Posterior cingulate gyrus (tissue), 11 donors: Measurements from ENCODE around the gene PC.

Experiments
- DNase-seq, 10 donors: peaks; one replicate each; pipeline versions ENCODE4 v3.0.0 to v3.0.0-alpha.2; 2020 to 2021; ENCODE audit warnings: mixed read lengths in 3 of 10
- intact Hi-C: fragments of 100-400 bp; cut with DNase I; formaldehyde crosslinking; loops from one replicate; pipeline ENCODE4 v1.15.1; 2023

PC gene

DNA sequence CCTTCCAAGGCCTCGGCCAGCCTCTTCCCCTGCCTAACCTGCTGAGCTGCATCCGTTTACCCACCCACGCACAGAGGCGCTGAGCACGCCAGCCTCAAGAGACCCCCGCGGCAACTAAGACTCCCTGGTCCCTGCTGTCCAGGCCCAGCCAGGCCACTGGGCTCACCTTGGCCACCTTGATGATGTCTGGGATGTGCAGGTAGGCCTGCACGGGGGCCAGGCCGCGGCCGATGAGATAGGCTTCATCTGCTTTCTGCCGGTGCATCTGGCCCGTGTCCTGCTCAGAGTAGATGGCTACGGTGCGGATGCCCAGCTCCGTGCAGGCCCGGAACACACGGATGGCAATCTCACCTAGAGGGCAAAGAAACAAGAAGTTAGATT, 86.7 kb downstream of the PC start:
- no peak for DNase-seq
- intact Hi-C loops = no loop called here

DNA sequence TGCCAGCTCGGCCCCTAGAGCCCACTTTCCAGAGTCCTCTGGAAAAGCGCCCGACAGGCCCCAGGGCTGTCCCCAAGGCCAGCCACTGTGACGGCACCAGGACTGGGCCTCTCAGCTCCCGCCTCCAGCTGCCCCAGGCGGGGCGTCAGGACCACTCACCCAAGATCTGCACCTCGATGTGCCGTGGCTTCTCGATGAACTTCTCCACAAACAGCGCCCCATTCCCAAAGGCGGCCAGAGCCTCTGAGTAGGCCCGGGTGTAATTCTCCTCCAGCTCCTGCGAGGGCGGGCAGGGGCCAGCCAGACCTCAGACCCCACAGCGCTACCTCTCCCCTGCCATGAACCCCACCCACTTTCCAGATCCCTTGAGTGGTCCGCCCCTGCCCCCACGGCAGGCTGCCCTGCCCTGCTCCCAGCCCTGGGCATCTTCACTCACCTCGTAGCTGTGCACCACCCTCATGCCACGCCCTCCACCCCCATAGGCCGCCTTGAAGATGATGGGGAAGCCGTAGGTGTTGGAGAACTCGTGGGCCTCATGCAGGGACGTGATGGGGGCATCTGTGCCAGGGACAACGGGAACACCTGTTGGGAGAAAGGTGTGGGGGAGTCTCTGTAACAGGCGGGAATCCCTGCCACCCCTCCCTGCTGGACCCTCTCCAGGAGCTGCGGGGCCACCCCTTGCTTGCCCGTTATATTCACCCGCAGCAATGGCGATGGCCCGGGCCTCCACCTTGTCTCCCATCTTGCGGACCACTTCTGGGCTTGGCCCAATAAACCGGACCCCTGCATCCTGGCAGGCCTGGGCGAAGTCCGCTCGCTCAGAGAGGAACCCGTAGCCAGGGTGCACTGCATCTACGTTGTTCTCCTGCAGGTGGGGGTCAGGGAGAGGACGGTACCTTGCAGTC, 87.3 kb downstream of the PC start:
- intact Hi-C loops = no loop called here
- no peak for DNase-seq

DNA sequence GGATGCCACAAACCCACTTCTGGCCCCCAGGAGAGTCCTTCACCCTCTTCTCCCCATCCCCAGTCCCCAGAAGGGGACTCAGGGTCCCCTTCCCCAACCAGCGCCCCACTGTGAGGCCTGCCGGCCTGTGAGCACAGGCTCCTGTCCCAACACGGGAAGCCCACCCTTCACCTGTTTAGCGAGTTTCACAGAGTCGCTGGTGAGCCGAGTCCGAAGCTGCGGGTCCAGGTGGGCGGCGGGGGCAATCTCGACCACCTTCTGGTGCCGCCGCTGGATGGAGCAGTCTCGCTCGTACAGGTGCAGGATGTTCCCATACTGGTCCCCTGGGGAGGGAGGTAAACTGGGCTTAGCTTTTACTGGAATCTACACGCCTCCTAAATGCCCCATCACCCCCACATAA, 88.1 kb downstream of the PC start:
- intact Hi-C loops = no loop called here

DNA sequence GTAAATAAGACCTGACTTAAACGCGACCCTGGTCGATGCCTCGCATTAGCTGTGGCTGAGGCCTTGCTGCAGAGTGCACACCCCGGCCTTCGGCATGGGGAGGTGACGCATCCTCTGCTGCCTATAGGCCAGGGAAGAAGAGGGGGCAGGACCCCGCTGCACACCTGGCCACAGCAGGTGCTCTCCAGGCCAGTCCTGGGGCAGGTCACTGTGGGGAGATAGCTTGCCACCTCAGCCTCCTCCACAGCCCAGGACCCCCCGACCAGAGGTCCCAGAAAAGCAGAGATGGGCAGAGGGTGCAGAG, 88.7 kb downstream of the PC start:
- intact Hi-C loops = no loop called here
- no peak for DNase-seq

More for the DNA sequence above, 88.1 kb downstream of the PC start:
- DNase-seq = no peak

DNA sequence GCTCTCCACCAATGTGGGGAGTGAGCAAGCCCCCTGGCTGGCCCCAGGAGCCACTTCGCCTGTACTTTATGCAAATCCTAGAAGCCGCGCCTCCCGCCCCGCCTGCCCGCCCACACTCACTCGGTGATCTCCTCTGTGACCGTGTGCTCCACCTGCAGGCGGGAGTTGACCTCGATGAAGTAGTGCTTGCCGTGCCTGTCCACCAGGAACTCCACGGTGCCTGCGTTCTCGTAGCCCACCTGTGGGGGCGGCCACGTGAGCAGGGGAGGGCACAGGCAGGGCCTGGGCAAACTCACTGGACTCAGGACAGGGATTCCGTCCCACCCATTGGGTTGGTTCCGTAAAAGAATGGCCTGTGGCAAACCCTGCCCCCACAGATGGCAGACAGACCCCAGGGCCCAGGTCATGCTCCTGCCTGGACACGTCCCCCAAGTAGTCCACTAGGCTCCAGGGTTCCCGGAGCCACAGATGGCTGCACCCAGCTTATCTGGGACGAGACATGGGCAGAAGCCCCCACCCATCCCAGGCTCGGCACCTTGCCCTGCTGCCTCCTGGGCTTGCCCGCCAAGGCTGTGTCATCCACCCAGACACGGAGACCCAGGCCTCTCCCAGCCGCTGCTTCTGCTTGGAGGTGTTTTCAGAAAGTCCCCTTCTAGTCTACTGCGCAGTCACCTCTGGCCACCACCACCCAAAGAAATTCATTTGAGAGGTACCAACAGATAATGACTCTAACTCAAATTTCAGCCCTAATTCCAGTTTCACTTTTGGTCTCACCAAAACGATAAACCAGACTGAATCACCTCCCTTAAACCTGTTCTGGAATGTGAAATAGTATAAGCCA, 89.2 kb downstream of the PC start:
- DNase-seq = no peak
- intact Hi-C loops = no loop called here

DNA sequence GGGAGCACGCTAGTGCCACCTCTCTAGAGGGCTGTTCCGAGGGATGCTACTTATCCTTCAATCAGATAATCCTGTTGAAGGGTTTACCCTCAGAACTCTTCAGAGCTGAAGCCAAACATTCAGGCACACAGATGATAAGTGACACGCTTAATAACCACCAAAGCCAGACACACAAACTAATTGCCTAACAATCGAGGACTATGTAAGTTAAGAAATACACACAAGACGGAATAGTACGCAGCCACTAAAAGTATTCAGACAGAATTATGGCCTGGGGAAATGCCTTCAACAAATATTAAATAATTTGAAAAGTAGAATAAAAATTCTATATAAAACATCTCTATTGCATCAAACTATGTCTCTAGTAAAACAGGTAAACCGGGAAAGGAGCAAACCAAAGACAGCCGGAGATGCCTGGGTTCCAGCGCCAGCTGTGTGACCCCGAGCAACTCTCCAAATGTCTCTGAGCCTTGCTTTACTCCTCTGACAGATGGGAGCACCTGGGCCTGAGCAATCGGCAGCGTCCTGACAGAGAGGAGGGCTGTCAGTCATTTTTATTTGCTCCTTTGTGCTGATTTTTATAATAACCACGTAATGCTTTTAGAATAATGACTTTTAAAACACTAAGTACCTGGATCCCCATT, 90.0 kb downstream of the PC start:
- intact Hi-C loops = no loop called here
- no peak for DNase-seq

DNA sequence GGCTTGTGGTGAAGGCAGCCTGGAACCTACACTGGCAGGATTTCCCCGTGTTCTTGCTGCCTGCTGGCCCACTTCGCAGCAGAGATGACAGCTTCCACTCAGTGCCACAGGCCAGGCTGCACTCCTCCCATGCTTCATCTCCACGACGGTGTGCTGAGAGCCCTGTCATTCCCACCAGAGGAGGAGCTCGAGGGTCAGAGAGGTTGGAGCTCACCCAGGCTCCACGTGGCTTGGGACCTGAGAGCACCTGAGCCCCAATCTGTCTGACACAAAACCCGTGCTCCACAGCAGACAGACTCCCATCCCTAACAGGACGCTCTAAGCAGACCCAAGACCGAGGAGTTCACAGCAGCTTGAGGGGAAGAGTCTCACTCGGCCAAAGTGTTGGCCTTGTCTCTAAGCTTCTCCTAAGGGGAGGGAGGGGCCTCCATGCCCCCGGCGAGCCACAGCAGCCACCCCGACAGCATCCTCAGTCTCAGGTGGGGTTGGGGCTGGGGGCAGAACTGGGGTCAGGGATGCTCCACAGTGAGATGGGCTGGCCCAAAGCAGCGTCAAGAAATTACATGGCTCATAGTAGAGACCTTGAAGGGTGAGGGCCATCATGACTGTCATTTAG, 90.7 kb downstream of the PC start:
- DNase-seq = no peak
- intact Hi-C loops = no loop called here

DNA sequence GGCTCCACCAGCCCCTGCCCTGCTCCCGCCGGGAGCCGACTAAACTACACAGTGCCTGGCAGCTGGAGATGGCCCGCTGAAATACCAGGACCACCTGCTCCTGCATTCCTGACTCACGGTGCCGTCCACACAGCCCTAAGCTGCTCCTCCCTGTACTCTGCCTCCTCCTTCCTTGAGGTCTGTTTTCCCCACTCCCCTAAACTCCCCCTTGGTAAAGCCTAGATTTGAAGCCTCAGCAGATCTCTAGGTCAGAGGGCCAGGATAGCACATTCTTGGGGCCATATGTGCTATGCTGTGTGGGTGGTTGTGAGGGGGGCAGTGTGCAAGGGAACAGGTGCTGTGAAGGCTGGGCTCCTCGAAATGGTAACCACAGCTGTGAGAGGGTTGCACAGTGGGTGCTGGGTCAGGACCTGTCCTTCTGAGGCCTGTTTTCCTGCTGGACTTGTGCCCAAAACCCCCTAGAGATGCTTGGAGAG, 91.6 kb downstream of the PC start:
- no peak for DNase-seq
- intact Hi-C loops = no loop called here

DNA sequence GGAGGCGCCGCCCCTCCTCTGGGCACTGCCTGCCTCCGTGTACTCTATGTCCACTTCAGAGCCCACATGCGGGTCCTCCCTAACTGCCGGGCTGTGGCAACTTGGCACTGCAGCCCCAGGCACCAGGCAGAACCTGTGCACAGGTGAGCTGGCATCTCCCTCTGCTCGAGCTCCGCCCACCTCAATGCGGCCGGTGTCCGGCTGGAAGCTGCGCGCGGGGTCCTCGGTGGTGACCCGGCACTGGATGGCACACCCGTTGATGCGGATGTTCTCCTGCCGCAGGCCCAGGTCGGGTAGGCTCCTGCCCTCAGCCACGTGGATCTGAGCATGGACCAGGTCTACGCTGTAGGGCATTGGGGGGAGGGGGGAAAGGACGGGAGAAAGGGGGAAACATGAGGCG, 92.2 kb downstream of the PC start:
- intact Hi-C loops = no loop called here
- DNase-seq = no peak

DNA sequence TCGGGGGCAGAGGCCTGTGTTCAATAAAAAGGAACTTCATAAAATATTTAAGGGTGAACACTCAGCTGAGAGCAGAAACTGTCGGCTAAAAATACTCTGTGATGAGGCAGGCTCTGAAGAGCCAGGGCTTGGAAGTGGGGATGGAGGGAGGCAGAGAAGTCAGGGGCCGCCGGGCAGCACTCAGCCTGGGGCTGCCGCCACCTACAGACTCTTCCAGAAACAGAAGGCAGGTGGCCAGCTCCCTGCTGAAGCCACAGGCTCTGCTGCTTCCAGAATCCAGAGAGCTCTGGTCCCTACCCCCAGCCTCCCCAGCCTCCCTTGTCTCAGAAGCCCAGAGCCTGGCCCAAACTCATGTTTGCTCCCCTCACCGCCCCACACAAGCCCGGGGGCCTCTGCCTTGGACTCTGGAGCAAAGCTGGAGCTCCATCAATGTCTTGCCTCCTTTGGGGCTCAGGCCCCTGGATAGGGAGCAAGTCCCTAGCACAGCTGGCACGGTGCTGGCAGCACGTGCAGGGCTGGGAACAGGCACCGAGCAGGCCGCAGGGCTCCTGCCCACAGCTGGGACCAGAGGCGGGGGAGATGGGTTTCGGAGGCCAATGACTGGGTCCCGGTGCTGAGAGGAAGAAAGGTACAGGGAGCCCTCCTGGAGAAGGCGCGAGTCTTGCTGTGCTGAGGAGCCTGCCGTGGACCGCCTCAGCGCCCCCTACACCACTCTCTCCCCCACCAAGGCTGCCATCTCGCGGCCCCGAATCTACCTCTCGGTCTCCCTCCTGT, 93.1 kb downstream of the PC start:
- DNase-seq = peak in 1 of 10 donors; percentile 47
- intact Hi-C loops = no loop called here

DNA sequence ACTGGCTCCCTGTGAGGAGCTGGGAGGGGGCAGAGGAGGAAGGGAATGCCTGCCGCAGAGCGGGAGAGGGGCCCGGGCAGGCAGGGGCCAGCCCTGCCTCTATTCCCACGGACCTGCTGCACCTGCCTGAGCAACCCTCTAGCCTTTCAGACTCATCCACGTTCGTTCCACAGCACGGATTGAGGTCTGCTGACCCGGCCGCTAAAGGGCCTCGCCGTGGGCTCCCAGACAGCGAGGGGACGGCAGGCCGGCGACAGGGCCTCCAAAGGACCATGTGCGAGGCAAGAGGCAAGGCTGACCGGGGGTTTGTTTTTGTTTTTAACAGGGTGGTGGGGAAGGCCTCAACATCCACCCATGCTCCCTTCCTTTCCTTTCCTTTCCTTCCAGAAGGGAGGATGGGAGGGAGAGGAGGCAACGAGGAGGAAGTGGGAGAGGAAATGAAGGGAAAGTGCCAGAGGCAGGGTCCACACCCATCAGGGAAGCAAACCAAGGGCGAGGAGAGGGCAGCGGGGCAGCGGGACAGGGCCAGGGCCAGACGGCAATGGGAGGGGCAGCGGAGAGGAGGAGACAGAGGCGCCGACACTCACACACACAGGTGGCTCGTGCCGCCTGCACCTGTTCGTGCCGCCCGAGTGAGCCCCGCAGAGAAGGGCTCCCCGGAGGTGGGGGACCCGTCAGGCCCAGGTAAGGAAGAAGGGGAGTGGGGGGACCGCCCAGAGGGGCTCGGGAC, 93.8 kb downstream of the PC start:
- intact Hi-C loops = no loop called here
- no peak for DNase-seq

DNA sequence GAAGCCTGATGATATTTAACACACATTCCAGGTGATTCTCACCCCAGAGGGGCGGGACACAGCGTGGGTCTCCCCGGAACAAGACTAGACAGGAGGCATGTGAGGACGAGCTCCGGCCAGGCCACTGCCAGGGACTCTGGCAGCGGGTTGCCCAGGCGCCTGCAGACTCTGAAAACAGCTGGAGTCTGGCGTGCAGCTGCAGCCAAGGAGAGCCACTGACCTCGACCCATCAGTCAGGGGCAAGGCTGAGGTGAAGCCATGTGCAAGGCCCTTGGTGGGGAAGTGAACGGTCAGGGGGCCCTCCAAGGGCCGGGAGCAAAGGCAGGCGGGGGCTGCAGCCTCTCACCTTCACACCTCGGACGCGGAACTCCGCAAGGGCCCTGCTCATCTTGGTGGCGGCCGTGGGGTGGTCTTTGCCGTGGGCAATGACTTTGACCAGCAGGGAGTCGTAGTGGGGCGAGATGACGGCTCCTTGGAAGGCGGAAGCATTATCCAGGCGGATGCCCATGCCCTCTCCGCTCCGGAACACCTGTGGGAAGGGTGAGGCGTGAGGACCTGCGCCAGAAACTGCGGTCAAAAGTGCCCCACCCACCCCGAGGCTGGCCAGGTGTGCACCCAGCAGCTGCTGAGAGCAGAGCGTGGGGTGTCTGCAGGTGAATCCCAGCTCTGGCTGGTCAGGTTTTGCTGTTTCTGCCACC, 94.6 kb downstream of the PC start:
- no peak for DNase-seq
- intact Hi-C loops = no loop called here

DNA sequence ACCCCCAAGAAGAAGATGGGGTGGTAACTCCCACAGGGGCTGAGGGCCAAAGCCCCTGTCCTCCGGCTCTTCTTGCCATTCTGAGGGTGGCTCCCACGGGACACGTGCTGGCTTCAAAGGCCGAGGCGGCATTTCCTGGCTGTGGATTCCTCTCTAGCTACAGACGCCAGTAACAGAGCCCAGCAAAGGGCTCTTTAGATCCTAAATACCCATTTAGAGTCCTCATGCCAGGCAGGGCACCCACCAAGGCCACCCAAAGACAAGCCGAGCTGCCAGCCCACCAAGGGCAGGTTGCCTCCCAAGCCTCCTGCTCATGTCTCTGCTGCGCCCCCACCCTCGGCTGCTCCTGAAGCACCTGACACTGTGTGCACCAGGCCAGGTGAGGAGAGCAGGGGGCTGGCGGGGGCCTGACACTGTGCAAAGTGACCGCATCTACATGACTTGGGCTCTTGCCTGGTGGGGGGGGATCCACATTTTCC, 95.6 kb downstream of the PC start:
- intact Hi-C loops = no loop called here
- DNase-seq = no peak

DNA sequence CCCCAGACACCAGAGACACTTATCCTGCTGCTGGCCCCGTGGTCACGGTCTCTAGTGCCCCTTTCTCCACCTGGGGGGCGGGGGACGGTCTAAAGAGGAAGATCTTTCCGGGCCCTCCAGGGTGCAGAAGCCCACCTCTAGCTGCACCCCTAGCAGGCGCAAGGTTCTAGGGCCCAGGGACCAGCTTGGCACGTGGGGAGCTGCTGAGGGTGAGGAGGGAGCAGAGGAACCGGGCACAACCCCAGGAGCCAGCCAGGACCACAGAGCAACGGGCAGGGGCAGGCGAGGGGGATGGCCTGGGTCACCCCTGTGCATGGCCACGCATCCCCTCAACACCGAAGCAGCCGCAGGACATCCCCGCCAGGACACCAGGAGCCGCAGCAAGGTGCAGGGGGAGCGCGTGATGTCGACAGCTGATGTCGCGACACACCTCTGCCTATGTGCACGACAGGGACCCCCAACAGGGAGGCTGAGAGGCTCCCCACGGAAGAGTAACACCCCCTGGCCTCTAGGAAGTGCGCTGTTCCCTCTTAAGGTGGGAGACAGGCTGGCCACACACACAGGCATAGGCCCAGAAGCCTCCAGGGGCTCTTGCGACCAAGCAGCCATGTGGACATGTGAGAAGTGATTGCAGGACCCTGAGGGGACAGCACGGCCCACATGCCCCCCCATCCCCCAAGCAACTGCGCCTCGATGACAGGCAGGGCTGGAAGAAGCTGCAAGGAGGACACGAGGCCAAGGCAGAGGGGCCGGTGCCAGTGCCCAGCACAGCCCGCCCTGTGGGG, 96.2 kb downstream of the PC start:
- DNase-seq = no peak
- intact Hi-C loops = no loop called here

DNA sequence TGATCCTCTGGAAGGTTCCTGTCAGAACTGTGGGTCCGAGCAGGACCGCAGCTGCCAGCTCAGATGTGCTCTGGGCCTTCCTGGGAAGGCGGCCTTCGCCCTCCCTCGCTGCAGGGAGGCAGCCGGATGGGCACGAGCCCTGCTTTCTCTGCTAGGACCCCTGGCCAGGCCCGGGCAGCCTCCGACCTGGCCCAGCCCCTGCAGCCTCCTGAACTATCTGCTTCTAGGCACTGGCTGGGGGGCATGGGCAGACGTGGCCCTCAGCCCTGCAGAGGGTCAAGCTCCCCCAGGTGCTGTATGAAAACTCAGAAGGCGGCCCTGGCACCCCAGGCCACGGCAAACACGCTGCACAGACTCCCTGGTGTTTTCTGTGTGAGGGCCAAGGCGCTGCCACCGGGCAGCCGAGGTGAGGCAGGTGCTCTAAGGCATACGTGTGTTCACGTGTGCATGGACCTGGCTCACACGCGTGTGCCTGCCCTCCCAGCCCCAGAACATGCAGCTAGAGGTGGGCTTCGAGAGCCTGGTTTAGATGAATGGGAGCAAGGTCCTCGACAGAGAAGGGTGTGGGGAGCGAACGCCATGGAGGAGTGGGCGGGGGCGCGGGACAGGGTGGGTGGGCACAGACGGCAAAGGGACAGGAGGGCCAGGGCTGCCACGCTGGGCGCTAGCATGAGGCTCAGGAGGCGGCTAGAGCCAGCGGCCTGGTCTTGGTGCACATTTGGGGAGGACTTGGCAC, 97.0 kb downstream of the PC start:
- intact Hi-C loops = no loop called here
- DNase-seq = no peak

DNA sequence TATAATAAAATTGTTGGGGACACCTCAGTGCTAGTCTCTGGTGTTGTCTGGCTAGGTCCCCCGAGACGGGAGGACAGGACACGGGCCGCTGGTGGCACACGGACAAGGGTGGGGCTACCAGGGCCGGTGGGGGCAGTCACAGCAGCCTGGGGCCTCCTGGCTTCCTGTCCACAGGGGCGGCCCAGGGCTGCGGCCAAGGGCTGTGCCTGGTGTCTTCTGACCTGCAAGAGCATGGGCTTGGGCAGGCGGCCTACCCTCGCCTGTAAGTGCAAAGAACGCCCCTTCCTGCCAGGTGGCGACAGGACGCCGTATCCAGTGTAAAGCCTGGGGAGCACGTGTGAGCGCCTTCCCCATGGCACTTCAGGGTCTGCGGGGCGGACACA, 97.7 kb downstream of the PC start:
- no peak for DNase-seq
- intact Hi-C loops = no loop called here

DNA sequence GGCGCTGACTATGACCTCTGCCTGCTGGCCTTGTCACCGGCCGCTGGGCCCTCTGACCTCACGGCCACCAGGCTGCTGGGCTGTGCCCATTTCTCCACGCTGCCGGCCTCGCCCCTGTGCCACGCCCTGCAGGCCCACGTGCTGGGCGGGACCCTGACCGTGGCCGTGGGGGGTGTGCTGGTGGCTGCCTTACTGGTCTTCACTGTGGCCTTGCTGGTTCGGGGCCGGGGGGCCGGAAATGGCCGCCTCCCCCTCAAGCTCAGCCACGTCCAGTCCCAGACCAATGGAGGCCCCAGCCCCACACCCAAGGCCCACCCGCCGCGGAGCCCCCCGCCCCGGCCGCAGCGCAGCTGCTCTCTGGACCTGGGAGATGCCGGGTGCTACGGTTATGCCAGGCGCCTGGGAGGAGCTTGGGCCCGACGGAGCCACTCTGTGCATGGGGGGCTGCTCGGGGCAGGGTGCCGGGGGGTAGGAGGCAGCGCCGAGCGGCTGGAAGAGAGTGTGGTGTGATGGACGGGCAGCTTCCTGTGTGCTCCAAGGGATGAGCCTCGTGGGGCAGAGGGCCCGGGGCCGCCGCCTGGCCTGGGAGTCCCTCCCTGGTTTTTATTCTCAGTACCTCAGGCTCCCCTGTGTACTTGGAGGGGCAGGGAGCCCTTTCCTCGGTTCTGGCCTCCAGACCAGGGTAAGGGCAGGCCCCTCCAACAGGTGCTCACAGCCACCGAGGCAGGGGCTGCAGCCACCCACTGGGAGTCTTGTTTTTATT, 98.3 kb downstream of the PC start:
- intact Hi-C loops = no loop called here
- DNase-seq = no peak
